HCT116 (cell line): ENCODE data around the gene STX1B. TPM values are rescaled to one million over a fixed set of nuclear protein-coding genes. Genes with fewer than 3 reads are reported as not detected.

Source experiments
- ATAC-seq: fragments of 200-7000 bp; cut with Tn5 transposase; 2 replicates; pipeline ENCODE4 v1.9.1; 2020; ENCODE audit warnings: mild to moderate bottlenecking, moderate library complexity
- BruUV-seq: library from RNA; stranded (reverse); fragments of 400-500 nt; replicated peaks from 2 replicates; lab custom pipeline; 2021; lab: Mats Ljungman, UMichigan
- CTCF ChIA-PET: fragments of 300-600 bp; sonication (Branson Sonifier 250); formaldehyde crosslinking; loops from one replicate; lab custom pipeline; 2021; ENCODE audit warnings: antibody characterized with exemption; lab: Charles Lee
- POLR2A ChIA-PET: fragments of 300-600, 350-600 bp; sonication (Branson Sonifier 250); formaldehyde crosslinking; loops from one replicate; lab custom pipeline; 2021; ENCODE audit warnings: antibody characterized with exemption; lab: Charles Lee
- RAD21 ChIA-PET, 2 experiments: fragments of 300-600 bp; sonication (Branson Sonifier 250); formaldehyde crosslinking; loops; one replicate each; lab custom pipeline; 2023; ENCODE audit warnings: low total read pairs in 2 of 2; ENCODE audit not compliant: uncharacterized antibody in 2 of 2, unreplicated experiment in 2 of 2, low non-redundant PET in 1 of 2; lab: Charles Lee
- DNase-seq: peaks from one replicate; pipeline ENCODE4 v3.0.0-alpha.2; 2010; ENCODE audit warnings: low read depth, low spot score
- H2AFZ ChIP-seq: fragments of 200-600 bp; shearing (Covaris generic), sonication (generic); 2 replicates; pipeline ENCODE4 v1.6.1; 2017; ENCODE audit warnings: low read depth, mixed run types, mixed read lengths, antibody characterized with exemption, low read length; ENCODE audit not compliant: poor library complexity, severe bottlenecking
- H3K27ac ChIP-seq: 2 replicates; pipeline ENCODE4 v1.5.1; 2012; ENCODE audit warnings: low read depth, low read length
- H3K27me3 ChIP-seq: fragments of 200-600 bp; sonication (generic); 2 replicates; pipeline ENCODE4 v1.6.1; 2016; ENCODE audit warnings: mixed run types, low read length, mixed read lengths; ENCODE audit not compliant: insufficient read depth
- H3K36me3 ChIP-seq, 2 experiments: fragments of 200-500 bp in 1 of 2; fragments of 200-600 bp in 1 of 2; sonication (Bioruptor generic) in 1 of 2; sonication (generic) in 1 of 2; 2 replicates each; pipeline versions ENCODE4 v1.5.1 to v1.6.1; 2014 to 2016; ENCODE audit warnings: low read length in 2 of 2, inconsistent platforms in 1 of 2, mixed read lengths in 1 of 2, mixed run types in 1 of 2; ENCODE audit not compliant: insufficient read depth in 2 of 2, control insufficient read depth in 1 of 2
- H3K4me1 ChIP-seq, 2 experiments: fragments of 200-600 bp in 1 of 2; sonication (generic) in 1 of 2; 2 replicates each; pipeline versions ENCODE4 v1.5.1 to v1.6.1; 2012 to 2017; ENCODE audit warnings: low read length in 2 of 2, inconsistent platforms in 1 of 2, mild to moderate bottlenecking in 1 of 2, mixed read lengths in 1 of 2, mixed run types in 1 of 2, moderate library complexity in 1 of 2; ENCODE audit not compliant: insufficient read depth in 2 of 2, control insufficient read depth in 1 of 2
- H3K4me2 ChIP-seq: fragments of 200-600 bp; sonication (generic); 2 replicates; pipeline ENCODE4 v1.6.1; 2017; ENCODE audit warnings: mixed run types, low read length, mixed read lengths
- H3K4me3 ChIP-seq, 2 experiments: fragments of 200-600 bp in 1 of 2; sonication (generic) in 1 of 2; replicated peaks in 1 of 2; 2 replicates each; pipeline ENCODE4 v1.5.1; 2011 to 2016; ENCODE audit warnings: low read length in 2 of 2, control low read depth in 1 of 2, low read depth in 1 of 2, mild to moderate bottlenecking in 1 of 2, mixed read lengths in 1 of 2, mixed run types in 1 of 2
- H3K79me2 ChIP-seq: fragments of 200-600 bp; sonication (generic); 2 replicates; pipeline ENCODE4 v1.6.1; 2017; ENCODE audit warnings: mild to moderate bottlenecking, mixed run types, low read length, moderate library complexity, mixed read lengths; ENCODE audit not compliant: insufficient read depth
- H3K9ac ChIP-seq: fragments of 200-600 bp; sonication (generic); 2 replicates; pipeline ENCODE4 v1.6.1; 2016; ENCODE audit warnings: low read length, mixed read lengths
- H3K9me2 ChIP-seq: fragments of 200-600 bp; sonication (generic), shearing (Covaris generic); 2 replicates; pipeline ENCODE4 v1.6.1; 2017; ENCODE audit warnings: mixed run types, mild to moderate bottlenecking, moderate library complexity; ENCODE audit not compliant: insufficient read depth
- H3K9me3 ChIP-seq, 2 experiments: fragments of 200-500 bp in 1 of 2; fragments of 200-600 bp in 1 of 2; sonication (Bioruptor generic) in 1 of 2; sonication (generic) in 1 of 2; 2 replicates each; pipeline ENCODE4 v1.6.1; 2014 to 2017; ENCODE audit warnings: low read length in 2 of 2, mixed read lengths in 2 of 2, inconsistent platforms in 1 of 2, low read depth in 1 of 2, mild to moderate bottlenecking in 1 of 2, mixed run types in 1 of 2, moderate library complexity in 1 of 2; ENCODE audit not compliant: control insufficient read depth in 1 of 2, insufficient read depth in 1 of 2
- H4K20me1 ChIP-seq: fragments of 200-600 bp; sonication (generic), shearing (Covaris generic); 2 replicates; pipeline ENCODE4 v1.6.1; 2017; ENCODE audit warnings: mixed run types, mild to moderate bottlenecking, moderate library complexity; ENCODE audit not compliant: insufficient read depth
- CBX3 ChIP-seq: IDR thresholded peaks from 2 replicates; pipeline ENCODE4 v1.6.1; 2012; ENCODE audit warnings: low read depth
- CEBPB ChIP-seq: IDR thresholded peaks from 2 replicates; pipeline ENCODE4 v1.6.1; 2012; ENCODE audit warnings: low read depth
- FOSL1 ChIP-seq: IDR thresholded peaks from 2 replicates; pipeline ENCODE4 v1.6.1; 2012; ENCODE audit warnings: low read depth
- RAD21 ChIP-seq: IDR thresholded peaks from 2 replicates; pipeline ENCODE4 v1.6.1; 2012; ENCODE audit warnings: low read depth, mild to moderate bottlenecking
- TCF7L2 ChIP-seq: IDR thresholded peaks from 2 replicates; pipeline ENCODE4 v1.7.0; 2011; ENCODE audit warnings: borderline replicate concordance, inconsistent platforms; ENCODE audit not compliant: insufficient read depth, insufficient read length; ENCODE audit errors: extremely low read depth
- YY1 ChIP-seq: IDR thresholded peaks from 2 replicates; pipeline ENCODE4 v1.6.1; 2011; ENCODE audit warnings: low read length, low read depth, moderate library complexity, mild to moderate bottlenecking; ENCODE audit not compliant: insufficient replicate concordance; ENCODE audit errors: extremely low read depth
- intact Hi-C: fragments of 100-400 bp; cut with micrococcal nuclease; formaldehyde crosslinking; loops from 2 replicates; pipeline ENCODE4 v1.10.0; 2022
- total RNA-seq: library from RNA; stranded (reverse); gene quantifications from one replicate; pipeline ENCODE4 v1.2.1, GENCODE V29; 2021; ENCODE audit not compliant: unreplicated experiment
- TF ChIP-seq, protein P1 (sequence below): IDR thresholded peaks from 2 replicates; pipeline ENCODE4 v1.6.1; 2012
- TF ChIP-seq, protein P2 (sequence below), 3 experiments: fragments of 200-600 bp in 1 of 3; sonication (generic) in 1 of 3; IDR thresholded peaks in 2 of 3; conservative IDR thresholded peaks in 1 of 3; 2 replicates each; pipeline ENCODE4 v1.5.1; 2012 to 2017; ENCODE audit warnings: low read depth in 2 of 3, low read length in 2 of 3, antibody characterized with exemption in 1 of 3, borderline replicate concordance in 1 of 3, control low read depth in 1 of 3, mild to moderate bottlenecking in 1 of 3, mixed read lengths in 1 of 3, mixed run types in 1 of 3, moderate library complexity in 1 of 3; ENCODE audit not compliant: insufficient read depth in 1 of 3

STX1B gene
- total RNA-seq, 1 experiment from 2014 or later = 1.6 TPM

DNA sequence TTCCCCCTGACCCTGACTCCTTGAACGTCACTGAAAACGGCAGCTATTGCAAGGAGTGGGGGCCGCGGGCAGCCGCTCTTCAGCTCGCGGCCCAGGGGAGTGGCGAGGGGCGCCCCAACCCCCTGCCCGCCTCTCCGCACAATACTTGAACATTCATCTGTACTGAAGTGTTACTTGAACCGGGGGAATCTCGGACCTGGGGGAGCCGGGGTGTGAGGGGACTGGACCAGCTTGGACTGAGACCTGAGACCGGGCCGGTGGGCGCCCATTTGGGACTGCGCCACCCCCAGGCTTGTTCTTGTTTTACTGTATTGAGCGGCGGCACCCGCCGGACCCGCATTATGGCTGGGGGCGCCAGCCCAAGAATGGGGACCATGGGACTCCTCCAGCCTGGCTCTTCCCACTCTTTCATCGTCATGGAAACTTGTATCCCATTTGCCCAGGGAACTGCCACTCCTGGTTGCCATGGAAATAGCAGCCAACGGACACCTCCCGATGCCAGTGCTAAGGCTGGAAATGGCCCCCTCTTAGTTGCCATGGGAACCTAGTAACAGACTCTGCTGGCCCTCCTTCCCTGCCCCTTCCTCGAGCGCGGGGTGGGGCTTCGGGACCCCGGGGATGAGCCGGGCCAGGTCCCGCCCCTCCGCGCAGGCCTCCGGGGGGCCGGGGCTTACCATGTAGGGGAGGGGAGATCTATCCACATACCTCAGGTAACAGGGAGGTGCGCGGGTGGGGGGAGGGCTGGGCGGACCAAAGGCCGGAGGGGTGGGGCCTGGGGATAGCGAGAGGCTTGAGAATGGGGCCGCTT, 62.4 kb downstream of the STX1B start:
- no peaks in the 10 kb centered on the region for H3K27me3 ChIP-seq
- intact Hi-C loops = no loop called here
- H3K9ac ChIP-seq = peak overlapping the region; percentile 82
- CTCF ChIA-PET = no interaction called here
- DNase-seq (peak; percentile 92), ATAC-seq (peak; percentile 63)
- BruUV-seq = no TSS peak
- peaks cover 3% of the 10 kb centered on the region; the same call in 1 of the 2 replicates for H3K79me2 ChIP-seq
- H4K20me1 ChIP-seq = no peaks in the 10 kb centered on the region
- no peak for TF ChIP-seq FOSL1
- TF ChIP-seq, protein P1, sequence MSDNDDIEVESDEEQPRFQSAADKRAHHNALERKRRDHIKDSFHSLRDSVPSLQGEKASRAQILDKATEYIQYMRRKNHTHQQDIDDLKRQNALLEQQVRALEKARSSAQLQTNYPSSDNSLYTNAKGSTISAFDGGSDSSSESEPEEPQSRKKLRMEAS = no peak
- TF ChIP-seq TCF7L2 = no peak
- TF ChIP-seq, protein P2, sequence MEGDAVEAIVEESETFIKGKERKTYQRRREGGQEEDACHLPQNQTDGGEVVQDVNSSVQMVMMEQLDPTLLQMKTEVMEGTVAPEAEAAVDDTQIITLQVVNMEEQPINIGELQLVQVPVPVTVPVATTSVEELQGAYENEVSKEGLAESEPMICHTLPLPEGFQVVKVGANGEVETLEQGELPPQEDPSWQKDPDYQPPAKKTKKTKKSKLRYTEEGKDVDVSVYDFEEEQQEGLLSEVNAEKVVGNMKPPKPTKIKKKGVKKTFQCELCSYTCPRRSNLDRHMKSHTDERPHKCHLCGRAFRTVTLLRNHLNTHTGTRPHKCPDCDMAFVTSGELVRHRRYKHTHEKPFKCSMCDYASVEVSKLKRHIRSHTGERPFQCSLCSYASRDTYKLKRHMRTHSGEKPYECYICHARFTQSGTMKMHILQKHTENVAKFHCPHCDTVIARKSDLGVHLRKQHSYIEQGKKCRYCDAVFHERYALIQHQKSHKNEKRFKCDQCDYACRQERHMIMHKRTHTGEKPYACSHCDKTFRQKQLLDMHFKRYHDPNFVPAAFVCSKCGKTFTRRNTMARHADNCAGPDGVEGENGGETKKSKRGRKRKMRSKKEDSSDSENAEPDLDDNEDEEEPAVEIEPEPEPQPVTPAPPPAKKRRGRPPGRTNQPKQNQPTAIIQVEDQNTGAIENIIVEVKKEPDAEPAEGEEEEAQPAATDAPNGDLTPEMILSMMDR (IDR thresholded peaks at IDR 0.05 in 2 of 3, conservative IDR thresholded peaks at IDR 0.05 in 1 of 3; ENCODE audit: borderline replicate concordance in 1 of 3, insufficient read depth in 1 of 3, low read depth in 2 of 3, low read length in 2 of 3) = no peak
- no peak overlapping the region for H2AFZ ChIP-seq
- H3K4me2 ChIP-seq = peak overlapping the region; percentile 99
- peak overlapping the region; percentile 96 for H3K27ac ChIP-seq
- H3K9me3 ChIP-seq = no peaks in the 10 kb centered on the region
- peak overlapping the region; percentile 65 to 77 for H3K4me3 ChIP-seq
- peaks cover 11 to 14% of the 10 kb centered on the region in 2 experiments; a peak in 3 of 4 replicates for H3K36me3 ChIP-seq
- RAD21 ChIA-PET = no interaction called here
- POLR2A ChIA-PET = no interaction called here
- peaks cover 15 to 33% of the 10 kb centered on the region in 2 experiments for H3K4me1 ChIP-seq
- H3K9me2 ChIP-seq = no peaks in the 10 kb centered on the region

DNA sequence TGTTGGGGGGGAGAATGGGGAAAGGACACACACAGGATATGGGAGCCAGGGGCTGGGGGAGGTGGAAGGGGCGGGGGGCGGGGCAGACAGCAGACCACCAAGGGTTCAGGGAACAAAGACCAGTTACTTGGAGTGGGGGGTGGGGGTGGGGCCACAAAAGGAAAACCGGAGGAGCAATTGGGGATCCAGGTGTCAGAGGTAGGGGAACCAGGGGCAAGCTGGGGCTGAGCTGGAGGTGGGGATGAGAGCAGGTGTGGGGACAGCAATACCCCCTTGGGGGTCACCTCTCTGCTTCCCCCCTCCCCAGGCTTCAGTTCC, 62.9 kb downstream of the STX1B start:
- POLR2A ChIA-PET = no interaction called here
- H3K27ac ChIP-seq = no peak overlapping the region; the same call in 1 of the 2 replicates

More for the DNA sequence above, 62.9 kb downstream of the STX1B start:
- no peaks in the 10 kb centered on the region for H3K9me2 ChIP-seq
- TF ChIP-seq RAD21 = no peak
- TF ChIP-seq TCF7L2 = no peak
- no peak for TF ChIP-seq YY1
- TF ChIP-seq CEBPB = no peak
- no peak for TF ChIP-seq CBX3
- peaks cover 3% of the 10 kb centered on the region; the same call in 1 of the 2 replicates for H3K79me2 ChIP-seq
- DNase-seq = no peak
- intact Hi-C loops = no loop called here
- H3K9me3 ChIP-seq = no peaks in the 10 kb centered on the region
- CTCF ChIA-PET = no interaction called here
- H3K27me3 ChIP-seq = no peaks in the 10 kb centered on the region
- RAD21 ChIA-PET = no interaction called here
- H3K4me1 ChIP-seq = peaks cover 15 to 33% of the 10 kb centered on the region in 2 experiments
- H3K36me3 ChIP-seq = peaks cover 14 to 16% of the 10 kb centered on the region in 2 experiments
- H3K4me3 ChIP-seq = no peak overlapping the region
- no peak for ATAC-seq
- BruUV-seq = no TSS peak
- no peak overlapping the region for H3K9ac ChIP-seq
- no peak overlapping the region for H3K4me2 ChIP-seq
- H4K20me1 ChIP-seq = no peaks in the 10 kb centered on the region
- H2AFZ ChIP-seq = no peak overlapping the region
